GM19372 (cell line): Measurements from ENCODE around the gene TSKU.
"Not testable (repeated sequence)": the region's sequence is repeated elsewhere in the genome, so short reads cannot be mapped to it uniquely, and the experiment has no call there.

Experiments used
- ATAC-seq: cut with Tn5 transposase; IDR thresholded peaks from one replicate; pipeline ENCODE4 v1.9.1; 2021; ENCODE audit warnings: mild to moderate bottlenecking, low read depth, moderate library complexity; ENCODE audit not compliant: unreplicated experiment

The TSKU gene, protein sequence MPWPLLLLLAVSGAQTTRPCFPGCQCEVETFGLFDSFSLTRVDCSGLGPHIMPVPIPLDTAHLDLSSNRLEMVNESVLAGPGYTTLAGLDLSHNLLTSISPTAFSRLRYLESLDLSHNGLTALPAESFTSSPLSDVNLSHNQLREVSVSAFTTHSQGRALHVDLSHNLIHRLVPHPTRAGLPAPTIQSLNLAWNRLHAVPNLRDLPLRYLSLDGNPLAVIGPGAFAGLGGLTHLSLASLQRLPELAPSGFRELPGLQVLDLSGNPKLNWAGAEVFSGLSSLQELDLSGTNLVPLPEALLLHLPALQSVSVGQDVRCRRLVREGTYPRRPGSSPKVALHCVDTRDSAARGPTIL

DNA sequence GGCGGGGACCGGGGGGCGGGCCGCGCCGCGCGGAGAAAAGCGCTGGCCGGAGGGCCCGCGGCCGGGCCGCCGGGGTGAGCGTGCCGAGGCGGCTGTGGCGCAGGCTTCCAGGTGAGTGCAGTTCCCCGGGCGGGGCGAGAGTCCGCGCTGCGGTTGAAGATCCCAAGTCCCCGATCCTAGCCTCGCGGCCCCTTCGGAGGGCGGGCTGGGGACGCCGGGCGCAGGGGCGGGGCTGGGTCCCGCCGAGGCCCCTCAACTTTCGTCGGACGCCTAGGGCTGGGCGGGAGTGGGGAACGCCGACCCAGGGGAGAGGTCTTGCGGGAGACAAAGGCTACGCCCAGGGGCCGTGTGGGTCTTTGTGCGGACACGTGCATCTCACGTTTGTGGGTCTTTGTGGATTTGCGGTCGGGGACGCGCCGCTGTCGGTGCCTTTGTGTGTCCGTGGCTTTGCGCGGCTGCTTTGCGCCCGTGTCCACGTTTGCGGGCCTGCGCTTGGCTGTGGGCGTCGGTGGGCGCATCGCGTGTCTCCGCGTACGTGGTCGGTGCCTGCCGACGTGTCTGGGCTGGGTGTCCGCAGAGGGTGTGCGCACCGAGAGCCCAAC lies at the start of gene TSKU:
Gene TSKU (plus strand): TSS at position 63 of the 602 bp plus-strand sequence. CDS start 12,261 bp downstream, outside the sequence.
- no peak for ATAC-seq

DNA sequence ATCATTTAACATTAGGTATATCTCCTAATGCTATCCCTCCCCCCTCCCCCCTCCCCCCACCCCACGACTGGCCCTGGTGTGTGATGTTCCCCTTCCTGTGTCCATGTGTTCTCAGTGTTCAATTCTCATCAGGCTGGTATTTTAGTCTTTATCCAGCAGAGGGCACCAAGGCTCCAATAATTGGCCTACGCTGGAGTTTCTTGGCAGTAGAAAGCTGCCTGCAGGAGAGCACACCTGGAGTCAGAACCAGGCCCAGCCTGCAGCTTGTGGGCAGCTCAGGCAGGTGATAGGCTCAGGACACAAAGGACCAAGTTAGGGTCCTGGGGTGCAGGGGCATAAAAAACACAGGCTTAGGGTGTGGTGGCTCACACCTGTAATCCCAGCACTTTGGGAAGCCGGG lies 49.2 kb upstream of the TSKU start:
- not testable (repeated sequence) for ATAC-seq

DNA sequence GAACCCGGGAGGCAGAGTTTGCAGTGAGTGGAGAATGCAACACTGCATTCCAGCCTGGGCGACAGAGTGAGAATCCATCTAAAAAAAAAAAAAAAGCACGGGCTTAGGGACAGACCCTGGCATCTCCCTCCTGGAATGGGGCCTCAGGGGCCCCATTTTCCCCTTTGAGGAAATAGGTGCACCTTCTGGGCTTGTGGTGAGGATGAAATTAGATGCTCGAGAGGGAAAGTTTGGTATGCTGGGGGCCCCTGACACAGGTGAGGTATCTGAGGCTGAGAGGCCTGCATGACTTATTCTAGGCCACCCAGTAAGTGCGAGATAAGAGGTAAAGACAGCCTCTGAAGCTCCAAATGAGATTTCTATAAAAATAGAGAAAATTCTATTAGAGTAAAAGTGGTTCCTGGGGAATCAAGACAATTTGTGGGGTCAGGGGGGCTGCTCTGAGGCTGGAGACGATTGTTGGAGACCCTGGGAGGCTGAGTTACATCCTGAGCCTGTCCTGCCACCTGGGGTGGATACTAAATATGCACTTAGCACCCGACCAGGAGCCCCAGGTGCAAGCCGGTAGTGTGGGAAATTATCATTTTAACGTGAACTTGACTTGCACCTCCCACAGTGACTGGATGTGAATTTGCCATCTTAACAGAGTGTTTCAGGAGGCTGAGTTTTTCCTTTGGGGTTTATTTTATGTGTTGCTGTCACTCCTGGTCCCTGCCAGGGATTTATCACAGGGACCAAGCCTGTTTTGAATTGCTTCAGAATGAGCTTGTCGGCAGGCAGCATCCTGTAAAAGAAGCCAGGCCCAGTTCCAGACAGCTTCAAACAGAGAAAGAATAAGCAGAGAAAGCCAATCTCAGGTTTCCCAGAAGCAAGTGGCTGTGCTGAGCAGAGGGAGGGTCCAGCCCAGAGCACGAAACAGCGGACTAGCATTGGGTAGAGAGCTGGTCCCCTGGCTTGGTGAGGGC lies 48.4 kb upstream of the TSKU start:
- ATAC-seq, result no peak

DNA sequence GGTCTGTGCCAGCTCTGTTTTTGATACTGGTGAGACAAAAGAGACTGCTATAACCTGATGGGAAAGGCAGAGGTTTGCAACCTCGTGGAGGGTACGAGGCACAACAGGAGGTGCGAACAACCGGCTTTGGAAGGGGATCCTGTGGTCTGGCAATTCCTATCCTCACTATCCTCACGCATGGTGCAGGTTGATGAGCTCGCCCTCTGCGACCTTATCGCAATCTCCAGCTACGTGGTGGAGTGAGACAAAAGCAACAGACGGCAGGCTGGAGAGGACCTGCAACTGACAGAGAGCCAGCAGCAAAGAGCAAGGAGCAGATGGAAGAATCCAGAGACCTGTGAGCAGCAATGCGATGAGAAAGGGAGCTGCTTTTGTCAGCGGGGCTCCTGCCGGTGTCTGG lies 47.3 kb upstream of the TSKU start:
- no peak for ATAC-seq

DNA sequence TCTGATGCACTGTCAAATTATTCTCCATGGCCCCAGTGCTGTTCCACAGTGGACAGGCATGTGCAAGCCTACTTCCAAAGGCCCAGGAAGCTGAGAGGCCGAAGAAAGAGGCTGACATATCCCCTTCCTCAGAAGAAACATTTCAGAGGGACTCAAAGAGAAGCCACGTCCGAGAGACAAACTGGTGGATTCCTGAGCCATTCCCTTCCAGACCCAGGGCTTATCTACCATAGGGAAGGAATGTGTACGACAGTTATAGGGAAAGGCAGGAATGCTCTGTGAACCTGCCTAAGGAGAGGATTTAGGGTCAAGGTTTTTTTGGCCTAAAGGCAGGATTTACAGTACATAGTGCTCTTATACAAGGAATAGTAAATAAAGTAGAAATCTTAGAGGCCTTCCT lies 46.9 kb upstream of the TSKU start:
- ATAC-seq, result no peak

DNA sequence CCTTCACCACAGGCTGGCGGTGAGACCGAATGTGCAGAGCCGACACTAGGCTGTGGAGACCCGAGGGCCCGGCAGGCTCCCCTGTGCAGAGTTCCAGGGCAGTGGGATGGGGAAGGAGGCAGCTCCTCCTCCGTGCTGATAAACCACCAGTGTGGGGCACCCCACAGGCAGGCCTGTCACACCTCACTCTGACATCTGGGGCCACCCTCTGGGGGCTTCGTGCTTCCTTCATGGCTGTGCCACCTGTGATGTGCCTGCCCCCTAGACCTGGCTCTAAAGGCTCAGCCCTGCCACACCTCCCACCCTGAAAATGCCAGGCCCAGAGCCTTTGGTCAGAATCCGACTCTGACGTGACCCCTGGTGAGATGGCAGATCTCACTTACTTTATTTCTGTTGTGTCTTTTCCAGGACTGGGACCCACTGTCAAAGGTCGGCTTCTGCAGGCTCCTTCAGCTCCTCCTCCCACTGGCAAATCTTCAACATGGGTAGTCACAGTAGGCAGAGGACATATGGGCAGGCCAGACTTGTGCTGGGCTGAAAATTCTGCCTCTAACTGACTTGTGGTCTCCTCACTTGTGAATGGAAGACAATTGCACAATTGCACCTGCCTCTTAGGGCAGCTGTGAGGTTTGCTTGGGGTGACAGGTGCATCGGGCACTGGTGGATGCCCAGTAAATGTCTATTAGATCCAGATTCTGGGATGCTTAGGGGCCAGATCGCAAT lies 46.2 kb upstream of the TSKU start:
- no peak for ATAC-seq

DNA sequence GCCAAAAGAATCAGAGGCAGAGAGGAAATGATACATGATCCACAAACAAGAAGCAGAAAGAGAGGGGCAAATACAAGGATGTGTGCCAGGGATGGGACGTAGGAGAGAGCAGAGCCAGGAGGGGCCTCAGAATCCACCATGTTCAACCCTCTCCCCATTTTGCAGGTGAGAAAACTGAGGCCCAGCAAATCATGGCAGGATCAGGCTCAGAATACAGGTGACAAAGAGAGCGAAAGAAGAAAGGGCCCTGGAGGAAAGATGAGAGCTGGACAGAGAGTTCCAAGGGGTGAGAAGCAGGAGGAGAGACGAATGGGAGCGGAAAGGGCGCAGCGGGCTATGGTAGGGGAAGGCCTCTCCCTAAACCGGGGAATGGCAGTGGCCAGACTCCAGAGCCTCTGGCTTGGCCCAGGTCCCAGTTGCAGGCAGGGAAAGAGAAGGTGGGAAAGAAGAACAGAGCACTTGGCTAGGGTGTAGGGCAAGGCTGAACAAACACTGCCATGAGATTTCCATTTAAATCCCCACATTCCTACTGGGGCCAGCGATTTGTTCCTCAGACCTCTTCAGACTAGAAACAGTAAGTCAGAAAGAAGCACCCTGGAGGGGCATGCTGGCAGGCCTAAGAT lies 44.4 kb upstream of the TSKU start:
- ATAC-seq, result no peak

DNA sequence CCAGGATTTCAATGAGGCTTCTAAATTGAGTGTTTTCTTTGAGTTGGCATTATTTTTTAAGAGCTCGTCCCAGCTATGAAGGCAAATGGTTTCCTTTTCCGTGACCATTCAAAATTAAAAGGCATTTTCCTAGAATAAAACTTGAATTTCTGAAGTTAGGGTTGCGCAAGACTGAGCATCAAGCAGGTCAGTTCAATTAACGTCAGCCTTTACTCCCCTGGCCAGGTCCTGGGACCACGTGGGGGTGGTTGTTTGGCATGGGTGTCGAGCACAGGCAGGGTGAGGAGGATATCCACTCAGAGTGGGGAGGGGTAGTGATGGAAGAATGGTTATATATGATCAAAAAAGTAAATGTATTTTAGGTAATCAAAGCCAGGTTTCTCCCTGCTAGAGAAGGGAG lies 43.4 kb upstream of the TSKU start:
- no peak for ATAC-seq

DNA sequence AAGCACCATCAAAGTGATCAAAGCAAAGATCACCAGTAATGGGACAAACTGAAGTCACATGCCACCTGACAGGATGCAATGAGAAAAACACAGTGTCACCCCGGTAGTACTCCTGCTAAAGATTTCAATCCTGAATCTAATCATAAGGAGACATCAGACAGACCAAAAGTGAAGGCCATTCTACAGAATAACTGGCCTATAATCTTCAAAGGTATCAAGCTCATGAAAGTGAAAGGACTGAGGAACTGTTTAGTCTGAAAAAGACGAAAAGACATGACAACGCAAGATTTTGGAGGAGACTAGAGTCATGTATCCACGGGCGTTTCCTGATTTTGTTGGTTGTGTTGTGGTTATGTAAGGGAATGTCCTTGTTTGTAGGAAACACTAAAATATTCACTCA lies 42.4 kb upstream of the TSKU start:
- ATAC-seq, result no peak

DNA sequence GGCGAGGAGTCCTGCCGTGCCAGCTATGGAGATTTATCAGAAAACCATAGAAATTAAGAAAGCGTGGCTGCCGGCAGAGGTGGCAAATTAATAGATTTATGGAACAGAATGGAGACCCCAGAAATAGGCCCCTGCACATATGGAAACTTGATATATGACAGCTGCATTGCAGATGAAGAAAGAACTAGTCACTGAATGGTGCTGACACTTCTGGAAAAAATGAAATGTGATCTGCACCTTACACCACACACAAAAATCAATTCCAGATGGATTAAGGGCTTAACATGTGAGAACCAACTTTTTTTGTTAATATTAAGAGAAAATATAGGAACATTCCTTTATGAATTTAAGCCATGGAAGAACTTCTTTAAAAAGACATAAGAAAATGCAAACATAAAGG lies 40.3 kb upstream of the TSKU start:
- no peak for ATAC-seq

DNA sequence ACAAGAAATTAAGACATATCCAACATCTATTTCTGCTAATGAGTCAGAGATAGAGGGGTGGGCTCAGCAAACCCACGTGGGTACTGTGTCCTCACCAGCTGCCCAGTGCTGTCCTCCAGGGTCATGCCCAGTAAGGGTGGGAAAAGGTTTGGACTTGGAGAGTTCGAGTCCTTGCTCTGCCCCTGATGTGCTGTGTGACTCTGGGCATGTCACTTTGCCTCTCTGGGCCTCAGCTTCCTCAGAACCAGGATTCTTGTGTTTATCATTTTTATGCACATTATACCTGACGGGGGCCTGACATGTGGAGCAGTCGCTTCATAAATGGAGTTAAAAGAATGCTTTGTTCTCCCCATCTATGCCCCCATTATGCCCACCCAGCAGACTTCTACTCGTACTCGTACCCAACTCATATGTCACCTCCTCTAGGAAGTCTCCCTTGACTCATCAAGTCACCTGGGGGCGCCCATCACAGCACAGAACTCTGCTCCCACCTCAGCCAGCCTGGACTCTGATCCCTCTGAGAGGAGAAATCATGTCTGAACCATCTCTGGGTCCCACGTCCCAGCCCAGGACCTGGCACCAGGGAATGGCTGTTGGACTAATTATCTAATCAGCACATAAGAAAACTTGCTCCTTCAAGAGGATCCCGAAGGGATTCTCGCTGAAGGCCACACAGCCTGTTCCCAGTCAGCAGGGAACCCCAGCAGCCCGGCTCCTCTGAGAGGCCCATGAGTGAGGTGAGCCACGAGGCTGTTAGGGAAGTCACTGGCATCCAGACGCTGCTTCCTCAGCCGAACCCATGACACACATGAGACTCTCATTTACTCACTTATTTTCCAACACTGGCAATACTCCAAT lies 38.7 kb upstream of the TSKU start:
- ATAC-seq, result no peak

DNA sequence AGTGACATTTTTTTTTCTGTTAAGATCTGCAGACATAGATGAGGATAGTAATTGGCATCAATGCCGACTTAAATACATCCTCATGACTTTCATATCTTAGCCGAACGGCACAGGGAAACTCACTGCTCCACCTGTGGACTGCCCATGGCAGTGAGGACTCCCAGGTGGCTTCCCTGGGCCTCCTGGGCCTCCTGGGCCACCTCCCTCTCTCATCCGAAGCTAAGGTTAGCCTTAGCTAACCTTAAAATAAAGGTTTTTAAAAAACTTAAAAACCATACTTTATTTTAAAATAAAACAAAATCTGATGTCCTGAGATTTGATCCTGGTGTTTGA lies 38.1 kb upstream of the TSKU start:
- ATAC-seq, result no peak

DNA sequence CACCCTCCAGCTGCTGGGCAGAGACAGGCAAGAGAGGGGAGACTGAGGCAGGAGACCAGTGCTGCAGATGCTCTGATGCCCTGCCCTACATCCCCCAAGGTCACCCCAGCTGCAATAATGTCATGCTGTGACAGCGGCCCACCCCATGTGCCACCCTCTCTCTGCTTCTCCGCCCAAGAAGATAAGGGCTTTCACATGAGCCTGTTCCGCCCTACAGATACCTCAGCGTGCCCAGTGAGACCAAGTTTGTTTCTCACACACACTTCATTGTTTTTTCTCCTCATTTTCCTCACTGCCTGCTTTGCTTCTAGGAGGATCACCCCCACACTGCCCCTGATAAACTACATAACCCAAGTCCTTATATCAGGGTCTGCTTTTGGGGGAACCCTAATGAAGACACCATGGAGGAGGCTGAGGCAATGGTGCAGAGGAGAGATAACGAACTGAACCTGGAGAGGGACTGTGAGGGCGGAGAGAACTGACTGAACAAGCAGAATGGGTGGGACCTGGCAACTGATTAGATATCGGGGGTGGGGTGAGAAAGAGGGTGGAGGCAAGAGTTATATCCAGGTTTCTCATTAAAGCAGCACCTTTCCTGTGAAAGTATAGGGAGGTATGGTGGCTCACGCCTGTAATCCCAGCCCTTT lies 37.5 kb upstream of the TSKU start:
- ATAC-seq, result no peak

DNA sequence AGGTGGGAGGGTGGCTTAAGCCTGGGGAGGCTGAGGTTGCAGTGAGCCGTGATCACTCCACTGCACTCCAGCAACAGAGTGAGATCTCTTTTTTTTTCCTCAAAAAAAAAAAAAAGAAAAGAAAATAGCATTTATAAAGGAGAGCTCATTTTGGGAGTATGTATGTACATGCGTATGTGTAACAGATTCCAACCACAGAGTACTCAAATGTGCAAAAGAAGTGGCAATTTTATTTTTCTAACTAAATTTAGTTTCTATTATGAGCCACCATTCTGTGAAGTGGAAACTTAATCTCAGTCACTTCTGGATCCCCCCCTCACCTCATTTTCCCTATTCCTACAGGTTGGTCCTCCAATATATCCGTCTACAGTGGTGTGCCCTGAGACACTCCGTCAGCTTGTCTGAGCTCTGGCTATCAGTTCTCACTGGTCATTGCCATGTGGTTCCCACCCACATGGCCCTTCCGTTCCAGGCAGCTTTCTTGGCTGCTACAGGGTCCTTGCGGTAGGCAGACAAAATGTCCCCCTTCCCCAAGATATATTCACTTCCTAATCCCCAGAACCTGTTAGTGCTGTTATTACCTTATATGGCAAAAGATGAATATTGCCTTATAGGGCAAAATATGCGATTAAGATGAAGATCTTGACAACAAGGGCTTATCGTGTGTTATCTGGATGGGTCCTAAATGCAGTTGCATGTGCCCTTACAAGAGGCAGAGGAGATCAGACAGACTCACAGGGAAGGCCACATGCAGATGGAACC lies 35.8 kb upstream of the TSKU start:
- no peak for ATAC-seq

DNA sequence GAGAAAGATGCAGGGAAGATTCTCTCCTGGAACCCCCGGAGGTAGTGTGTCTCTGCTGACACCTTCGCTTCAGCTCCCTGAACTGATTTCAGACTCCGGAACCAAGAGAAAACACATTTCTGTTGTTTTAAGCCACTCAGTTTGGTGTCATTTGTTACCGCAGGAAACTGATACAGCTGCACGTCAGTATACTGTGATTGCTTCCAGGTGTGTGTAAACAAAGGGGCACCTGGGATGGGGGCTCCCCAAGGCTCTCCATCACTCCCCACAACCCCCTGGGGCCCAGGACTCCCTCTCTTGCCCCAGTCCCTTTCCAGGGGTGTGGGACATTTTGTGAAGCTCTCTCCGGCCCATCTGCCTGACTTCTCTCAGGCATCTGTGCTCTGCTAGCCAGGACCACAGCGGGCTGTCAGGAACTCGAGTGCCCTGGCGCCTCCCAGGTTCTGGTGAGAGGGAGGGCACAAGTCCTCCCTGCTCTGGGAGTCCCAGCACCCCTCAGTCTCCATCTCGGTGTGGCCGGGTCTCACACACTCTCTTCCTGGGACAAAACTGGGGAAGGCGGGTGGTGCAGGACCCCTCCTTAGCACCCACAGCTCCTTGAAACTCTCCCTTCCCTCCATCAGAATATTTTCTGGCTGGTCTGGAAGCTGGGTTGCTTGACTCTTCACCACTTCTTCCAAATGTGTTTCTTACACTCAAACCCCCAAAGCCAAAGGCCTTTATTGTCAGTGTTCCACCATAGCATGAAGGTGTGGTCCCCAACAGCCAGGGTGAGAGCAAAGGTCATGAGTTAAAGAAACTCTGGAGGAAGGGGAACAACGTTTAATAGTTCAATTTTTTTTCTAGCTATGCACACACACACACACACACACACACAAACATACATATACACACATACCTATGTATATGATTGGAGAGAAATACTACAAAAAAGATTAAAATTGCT lies 35.0 kb upstream of the TSKU start:
- no peak for ATAC-seq

DNA sequence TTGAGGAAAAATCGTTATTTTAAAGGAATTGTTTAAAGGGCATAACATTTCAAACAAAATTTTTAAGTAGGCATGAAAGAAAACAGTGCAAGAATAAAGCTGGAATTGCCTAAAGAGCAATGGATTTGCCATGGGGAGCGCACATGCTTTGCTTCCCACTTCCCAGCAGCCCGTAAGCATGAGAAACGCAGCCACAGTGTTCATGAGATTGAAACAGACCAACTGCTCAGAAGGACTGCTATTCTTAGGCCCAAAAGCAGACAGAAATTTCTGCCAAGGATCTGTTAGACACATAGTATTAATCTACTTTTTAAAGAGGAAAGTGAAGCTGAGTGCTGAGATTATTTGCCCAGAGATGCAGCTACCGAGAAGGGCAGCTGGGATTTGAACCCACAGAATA lies 34.2 kb upstream of the TSKU start:
- ATAC-seq, result no peak

DNA sequence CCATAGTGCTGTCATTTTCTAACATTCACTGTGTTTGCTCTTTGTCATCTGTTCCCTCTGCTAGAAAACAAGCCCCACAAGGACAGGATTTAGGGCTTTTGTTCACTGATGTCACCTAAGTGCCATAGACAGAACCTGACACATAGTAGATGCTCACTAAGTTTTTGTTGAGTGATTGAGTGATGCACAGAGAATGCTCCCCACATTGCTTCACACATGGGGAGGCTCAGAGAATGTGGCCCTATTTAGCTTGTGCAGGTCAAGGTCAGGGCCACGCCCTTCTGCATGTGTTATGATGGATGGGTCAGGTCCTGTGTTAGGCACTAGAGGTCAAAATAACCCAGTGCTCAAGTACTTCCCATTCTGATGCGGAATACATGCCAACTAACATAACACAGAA lies 33.1 kb upstream of the TSKU start:
- ATAC-seq, result no peak
